ENCODE results near the gene CFL1.

CFL1 gene

GRCh38 chr11:65859812-65860277 is 1.9 kb upstream of the CFL1 start:
- peak overlapping the region; percentile 94 for H3K4me3 ChIP-seq (ENCODE audit: low read length)
- no peaks in the 10 kb centered on the region for H3K27me3 ChIP-seq (replicated peaks; ENCODE audit: control insufficient read depth, insufficient read depth, low read length)
- peaks cover 45% of the 10 kb centered on the region for H3K36me3 ChIP-seq (ENCODE audit: control insufficient read depth, insufficient read depth, low read length, severe bottlenecking)
- H3K9ac ChIP-seq (ENCODE audit: low read length) = peak overlapping the region; percentile 99
- DNase-seq (ENCODE audit: low read depth) = peak; percentile 49
- peaks cover 47% of the 10 kb centered on the region for H3K4me1 ChIP-seq (ENCODE audit: control insufficient read depth, insufficient read depth, low read length)
- no peaks in the 10 kb centered on the region for H3K9me3 ChIP-seq (ENCODE audit: control insufficient read depth, low read length)

GRCh38 chr11:65859095-65859811 is 1.3 kb upstream of the CFL1 start:
- Histone ChIP-seq H3K9ac (ENCODE audit: low read length) (peak overlapping the region; percentile 99), H3K4me1 (ENCODE audit: control insufficient read depth, insufficient read depth, low read length) (peaks cover 50% of the 10 kb centered on the region), H3K27me3 (replicated peaks; ENCODE audit: control insufficient read depth, insufficient read depth, low read length) (no peaks in the 10 kb centered on the region), H3K4me3 (ENCODE audit: low read length) (peak overlapping the region; percentile 94), H3K9me3 (ENCODE audit: control insufficient read depth, low read length) (no peaks in the 10 kb centered on the region), H3K36me3 (ENCODE audit: control insufficient read depth, insufficient read depth, low read length, severe bottlenecking) (peaks cover 45% of the 10 kb centered on the region)
- DNase-seq (ENCODE audit: low read depth) = peak; percentile 99

DNA sequence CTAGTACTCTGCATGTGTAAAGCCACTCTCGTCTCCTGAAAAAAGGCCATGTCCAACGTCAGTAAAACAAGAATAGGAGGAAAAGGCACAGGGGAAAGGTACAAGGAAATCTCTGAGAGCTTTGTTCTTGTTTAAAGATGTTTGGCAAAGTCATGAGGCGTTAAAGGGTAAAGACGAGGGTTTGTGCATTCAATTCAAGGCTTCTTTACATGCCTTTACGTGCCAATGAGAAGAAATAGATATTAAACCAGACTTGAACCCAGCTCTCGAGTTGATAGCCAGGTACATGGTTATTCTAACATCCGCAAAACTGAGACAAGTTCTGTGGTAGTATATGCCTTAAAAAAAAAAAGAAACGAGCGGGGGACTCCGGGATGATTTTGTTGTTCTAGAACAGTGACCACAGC is 704 bp upstream of the CFL1 start:
- Histone ChIP-seq H3K4me1 (ENCODE audit: control insufficient read depth, insufficient read depth, low read length) (peaks cover 52% of the 10 kb centered on the region), H3K4me3 (ENCODE audit: low read length) (peak overlapping the region; percentile 94), H3K9me3 (ENCODE audit: control insufficient read depth, low read length) (no peaks in the 10 kb centered on the region), H3K36me3 (ENCODE audit: control insufficient read depth, insufficient read depth, low read length, severe bottlenecking) (peaks cover 45% of the 10 kb centered on the region), H3K27me3 (replicated peaks; ENCODE audit: control insufficient read depth, insufficient read depth, low read length) (no peaks in the 10 kb centered on the region), H3K9ac (ENCODE audit: low read length) (peak overlapping the region; percentile 99)
- DNase-seq (ENCODE audit: low read depth) = no peak

DNA sequence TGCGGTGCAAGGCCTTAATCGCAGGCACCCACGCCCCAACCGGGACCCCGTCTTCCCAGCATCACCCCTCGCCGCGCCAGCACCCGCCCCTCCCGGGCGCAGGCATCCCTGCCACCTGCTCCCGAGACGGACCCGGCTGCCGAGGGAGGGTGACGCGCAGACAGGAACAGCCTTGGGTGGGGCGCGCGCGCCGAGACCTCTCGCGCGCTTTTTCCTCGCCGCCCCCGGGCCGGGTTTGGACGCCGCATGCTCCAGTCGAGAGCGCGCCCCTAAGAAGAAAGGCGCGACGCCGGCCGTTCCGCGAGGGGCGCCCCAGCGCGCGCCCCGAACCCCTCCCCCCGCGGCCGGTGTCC is 504 bp downstream of the CFL1 start:
- Histone ChIP-seq H3K36me3 (ENCODE audit: control insufficient read depth, insufficient read depth, low read length, severe bottlenecking) (peaks cover 45% of the 10 kb centered on the region), H3K27me3 (replicated peaks; ENCODE audit: control insufficient read depth, insufficient read depth, low read length) (no peaks in the 10 kb centered on the region), H3K9me3 (ENCODE audit: control insufficient read depth, low read length) (no peaks in the 10 kb centered on the region), H3K9ac (ENCODE audit: low read length) (peak overlapping the region; percentile 96), H3K4me1 (ENCODE audit: control insufficient read depth, insufficient read depth, low read length) (peaks cover 45% of the 10 kb centered on the region), H3K4me3 (ENCODE audit: low read length) (peak overlapping the region; percentile 94)
- DNase-seq (ENCODE audit: low read depth) = no peak

GRCh38 chr11:65856689-65857499 is 1.1 kb downstream of the CFL1 start:
- H3K36me3 ChIP-seq (ENCODE audit: control insufficient read depth, insufficient read depth, low read length, severe bottlenecking) = peaks cover 45% of the 10 kb centered on the region
- H3K9me3 ChIP-seq (ENCODE audit: control insufficient read depth, low read length) = no peaks in the 10 kb centered on the region
- H3K9ac ChIP-seq (ENCODE audit: low read length) = peak overlapping the region; percentile 96
- H3K27me3 ChIP-seq (replicated peaks; ENCODE audit: control insufficient read depth, insufficient read depth, low read length) = no peaks in the 10 kb centered on the region
- peak; percentile 90 for DNase-seq (ENCODE audit: low read depth)
- H3K4me1 ChIP-seq (ENCODE audit: control insufficient read depth, insufficient read depth, low read length) = peaks cover 42% of the 10 kb centered on the region
- H3K4me3 ChIP-seq (ENCODE audit: low read length) = peak overlapping the region; percentile 94

DNA sequence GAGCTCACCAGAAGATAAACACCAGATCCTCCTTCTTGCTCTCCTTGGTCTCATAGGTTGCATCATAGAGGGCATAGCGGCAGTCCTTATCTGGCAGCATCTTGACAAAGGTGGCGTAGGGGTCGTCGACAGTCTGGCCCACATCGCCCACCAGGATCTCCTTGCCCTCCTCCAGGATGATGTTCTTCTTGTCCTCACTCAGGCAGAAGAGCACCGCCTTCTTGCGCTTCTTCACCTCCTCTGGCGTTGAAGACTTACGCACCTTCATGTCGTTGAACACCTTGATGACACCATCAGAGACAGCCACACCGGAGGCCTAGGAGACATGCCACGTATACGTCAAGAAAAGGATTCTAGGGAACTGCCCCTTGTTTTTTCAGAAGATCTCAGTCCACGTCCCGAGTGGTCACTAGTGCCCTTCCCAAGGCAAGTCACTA is 2.0 kb downstream of the CFL1 start:
- Histone ChIP-seq H3K27me3 (replicated peaks; ENCODE audit: control insufficient read depth, insufficient read depth, low read length) (no peaks in the 10 kb centered on the region), H3K9me3 (ENCODE audit: control insufficient read depth, low read length) (no peaks in the 10 kb centered on the region), H3K4me3 (ENCODE audit: low read length) (peak overlapping the region; percentile 94), H3K36me3 (ENCODE audit: control insufficient read depth, insufficient read depth, low read length, severe bottlenecking) (peaks cover 49% of the 10 kb centered on the region), H3K4me1 (ENCODE audit: control insufficient read depth, insufficient read depth, low read length) (peaks cover 33% of the 10 kb centered on the region), H3K9ac (ENCODE audit: low read length) (peak overlapping the region; percentile 96)
- DNase-seq (ENCODE audit: low read depth) = no peak

DNA sequence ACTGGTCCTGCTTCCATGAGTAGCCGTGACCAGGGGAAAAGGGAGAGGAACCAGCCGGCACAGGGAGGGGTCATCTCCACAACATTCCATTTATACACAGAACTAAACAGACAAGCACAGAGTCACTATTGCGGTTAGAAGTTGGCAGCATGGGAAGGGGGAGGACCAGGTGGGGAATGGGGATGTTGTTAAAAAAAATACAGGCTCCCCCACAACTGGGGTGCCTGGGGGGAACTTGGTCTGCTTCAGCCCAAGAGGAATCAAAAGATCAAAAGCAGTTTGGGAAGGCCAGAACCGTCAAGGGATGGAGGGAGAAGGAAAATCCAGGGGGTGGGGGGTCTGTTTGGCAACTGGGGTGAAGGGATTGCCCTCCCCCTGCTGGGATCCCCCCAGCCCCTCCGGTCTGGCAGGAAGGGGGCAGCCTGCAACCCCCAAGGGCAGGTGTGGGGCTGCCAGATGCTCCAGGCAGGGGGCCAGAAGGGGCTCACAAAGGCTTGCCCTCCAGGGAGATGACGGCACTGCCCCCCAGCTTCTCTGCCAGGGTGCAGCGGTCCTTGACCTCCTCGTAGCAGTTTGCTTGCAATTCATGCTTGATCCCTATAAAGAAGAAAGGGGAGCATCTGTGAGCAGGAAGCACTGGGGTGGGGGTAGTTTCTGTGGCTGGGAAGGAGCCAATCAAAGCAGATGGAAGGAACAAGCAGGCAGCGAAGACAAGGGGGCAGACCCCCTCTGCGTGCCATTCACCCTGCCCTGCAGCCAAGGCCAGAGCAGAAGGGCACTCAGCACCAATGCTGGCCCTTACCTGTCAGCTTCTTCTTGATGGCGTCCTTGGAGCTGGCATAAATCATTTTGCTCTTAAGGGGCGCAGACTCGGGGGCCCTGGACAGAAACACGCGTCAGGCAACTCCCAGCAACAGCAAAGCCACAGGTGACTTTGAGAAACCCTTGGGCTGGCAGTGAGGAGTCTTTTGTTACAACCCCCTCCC is 2.8 kb downstream of the CFL1 start:
- Histone ChIP-seq H3K9ac (ENCODE audit: low read length) (peak overlapping the region; percentile 96), H3K4me1 (ENCODE audit: control insufficient read depth, insufficient read depth, low read length) (peaks cover 33% of the 10 kb centered on the region), H3K36me3 (ENCODE audit: control insufficient read depth, insufficient read depth, low read length, severe bottlenecking) (peaks cover 51% of the 10 kb centered on the region), H3K4me3 (ENCODE audit: low read length) (peak overlapping the region; percentile 94), H3K9me3 (ENCODE audit: control insufficient read depth, low read length) (no peaks in the 10 kb centered on the region), H3K27me3 (replicated peaks; ENCODE audit: control insufficient read depth, insufficient read depth, low read length) (no peaks in the 10 kb centered on the region)
- DNase-seq (ENCODE audit: low read depth) = no peak

DNA sequence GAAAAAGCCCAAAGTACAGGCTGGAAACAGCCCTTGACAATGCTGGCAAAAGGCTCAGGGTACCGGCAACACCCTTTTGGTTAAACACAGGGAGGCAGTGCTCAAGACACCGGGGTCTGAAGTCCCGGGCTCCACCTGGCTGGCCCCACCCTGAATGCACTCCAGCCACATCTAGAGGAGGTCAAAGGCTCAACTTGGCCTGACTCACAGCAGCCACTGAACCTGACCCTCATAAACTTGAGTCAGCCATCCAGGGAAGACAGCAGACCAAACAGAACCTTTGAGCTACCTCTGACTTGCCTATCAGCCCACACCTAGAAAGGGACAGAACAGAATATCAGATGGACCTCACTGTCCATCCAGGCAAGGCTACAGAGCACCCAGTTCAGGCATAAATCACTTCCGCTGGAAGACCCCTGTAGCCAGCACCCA is 3.8 kb downstream of the CFL1 start:
- no peak for DNase-seq (ENCODE audit: low read depth)
- peak overlapping the region; percentile 59 for H3K9ac ChIP-seq (ENCODE audit: low read length)
- no peaks in the 10 kb centered on the region for H3K9me3 ChIP-seq (ENCODE audit: control insufficient read depth, low read length)
- no peak overlapping the region for H3K4me3 ChIP-seq (ENCODE audit: low read length)
- peaks cover 51% of the 10 kb centered on the region for H3K36me3 ChIP-seq (ENCODE audit: control insufficient read depth, insufficient read depth, low read length, severe bottlenecking)
- no peaks in the 10 kb centered on the region for H3K27me3 ChIP-seq (replicated peaks; ENCODE audit: control insufficient read depth, insufficient read depth, low read length)
- peaks cover 26% of the 10 kb centered on the region for H3K4me1 ChIP-seq (ENCODE audit: control insufficient read depth, insufficient read depth, low read length)

DNA sequence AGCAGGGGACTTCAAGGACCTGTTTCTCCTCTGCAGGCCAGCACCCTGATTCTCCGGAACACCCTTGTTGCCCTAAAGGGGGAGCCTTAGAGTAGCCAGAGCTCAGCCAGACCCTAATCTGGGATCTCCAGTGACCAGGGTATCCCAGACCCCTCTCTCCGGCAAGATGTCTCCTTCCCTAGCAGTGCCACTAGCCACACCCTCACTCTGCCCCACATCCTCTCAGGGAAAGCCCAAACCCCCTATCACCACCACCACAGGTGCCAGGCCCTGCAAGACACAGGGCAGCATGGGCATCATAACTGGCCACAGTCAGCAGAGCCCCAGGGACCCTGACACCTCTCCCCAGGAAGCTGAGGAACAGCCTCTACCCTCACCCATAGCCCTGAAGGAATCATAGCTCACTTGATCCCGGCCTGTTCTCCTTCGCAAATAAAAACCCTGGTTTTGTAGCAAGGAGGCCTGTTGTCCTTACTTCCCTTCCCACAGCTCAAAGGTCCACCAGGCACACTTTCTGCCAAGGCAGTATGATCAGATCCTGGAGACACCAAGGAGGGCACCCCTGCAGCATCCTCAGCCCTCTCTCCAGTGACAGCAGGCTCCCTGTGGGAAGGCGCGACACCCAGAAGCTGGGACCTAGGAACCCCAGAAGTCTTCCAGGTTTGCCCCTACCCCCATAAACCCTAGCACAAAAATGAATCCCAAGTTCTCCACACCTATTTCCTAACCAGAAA is 4.6 kb downstream of the CFL1 start:
- Histone ChIP-seq H3K4me1 (ENCODE audit: control insufficient read depth, insufficient read depth, low read length) (peaks cover 19% of the 10 kb centered on the region), H3K36me3 (ENCODE audit: control insufficient read depth, insufficient read depth, low read length, severe bottlenecking) (peaks cover 51% of the 10 kb centered on the region)

GRCh38 chr11:65852508-65853245 is 5.3 kb downstream of the CFL1 start:
- no peak overlapping the region for H3K4me3 ChIP-seq (ENCODE audit: low read length)
- DNase-seq (ENCODE audit: low read depth) = no peak
- peaks cover 18% of the 10 kb centered on the region for H3K4me1 ChIP-seq (ENCODE audit: control insufficient read depth, insufficient read depth, low read length)
- peak overlapping the region; percentile 25 for H3K9ac ChIP-seq (ENCODE audit: low read length)
- H3K27me3 ChIP-seq (replicated peaks; ENCODE audit: control insufficient read depth, insufficient read depth, low read length) = no peaks in the 10 kb centered on the region
- H3K9me3 ChIP-seq (ENCODE audit: control insufficient read depth, low read length) = no peaks in the 10 kb centered on the region
- H3K36me3 ChIP-seq (ENCODE audit: control insufficient read depth, insufficient read depth, low read length, severe bottlenecking) = peaks cover 51% of the 10 kb centered on the region

More for the DNA sequence above, 4.6 kb downstream of the CFL1 start:
- Histone ChIP-seq H3K4me3 (ENCODE audit: low read length) (no peak overlapping the region), H3K27me3 (replicated peaks; ENCODE audit: control insufficient read depth, insufficient read depth, low read length) (no peaks in the 10 kb centered on the region), H3K9me3 (ENCODE audit: control insufficient read depth, low read length) (no peaks in the 10 kb centered on the region), H3K9ac (ENCODE audit: low read length) (peak overlapping the region; percentile 59)
- no peak for DNase-seq (ENCODE audit: low read depth)

Measured in adipocyte (in vitro differentiated cells).